HepG2 (cell line): ENCODE data around the gene ZSCAN21.

Experiments used
- CTCF ChIP-seq: sonication (generic); formaldehyde crosslinking; IDR thresholded peaks from 2 replicates; pipeline ENCODE4 v1.5.0; 2020; ENCODE audit warnings: mild to moderate bottlenecking, missing genetic modification reagents, moderate library complexity
- DNMT1 ChIP-seq: sonication (generic); formaldehyde crosslinking; IDR thresholded peaks from 2 replicates; pipeline ENCODE4 v1.5.1; 2020; ENCODE audit warnings: mild to moderate bottlenecking, missing genetic modification reagents
- KDM5A ChIP-seq: fragments of 200-600 bp; sonication (generic); IDR thresholded peaks from 2 replicates; pipeline ENCODE4 v1.7.0; 2018; ENCODE audit warnings: antibody characterized with exemption, mild to moderate bottlenecking, low read length, borderline replicate concordance
- NFAT5 ChIP-seq: sonication (generic); formaldehyde crosslinking; IDR thresholded peaks from 2 replicates; pipeline ENCODE4 v1.4.0; 2020; ENCODE audit warnings: missing genetic modification reagents
- ZNF160 ChIP-seq: sonication (generic); formaldehyde crosslinking; IDR thresholded peaks from 2 replicates; pipeline ENCODE4 v1.8.0; 2022; ENCODE audit warnings: mild to moderate bottlenecking, inconsistent platforms, missing genetic modification reagents
- TF ChIP-seq, protein P1 (sequence below): sonication (generic); formaldehyde crosslinking; IDR thresholded peaks from 2 replicates; pipeline ENCODE4 v1.4.0; 2020; ENCODE audit warnings: missing genetic modification reagents, mild to moderate bottlenecking, borderline replicate concordance

GRCh38 chr7:100021297-100021696 lies 28.3 kb upstream of the ZSCAN21 start:
- TF ChIP-seq DNMT1 (CRISPR knock-in tag) (no peak), CTCF (CRISPR knock-in tag) (no peak), KDM5A (no peak), ZNF160 (CRISPR knock-in tag) (no peak), NFAT5 (CRISPR knock-in tag) (no peak)
- TF ChIP-seq, protein P1, sequence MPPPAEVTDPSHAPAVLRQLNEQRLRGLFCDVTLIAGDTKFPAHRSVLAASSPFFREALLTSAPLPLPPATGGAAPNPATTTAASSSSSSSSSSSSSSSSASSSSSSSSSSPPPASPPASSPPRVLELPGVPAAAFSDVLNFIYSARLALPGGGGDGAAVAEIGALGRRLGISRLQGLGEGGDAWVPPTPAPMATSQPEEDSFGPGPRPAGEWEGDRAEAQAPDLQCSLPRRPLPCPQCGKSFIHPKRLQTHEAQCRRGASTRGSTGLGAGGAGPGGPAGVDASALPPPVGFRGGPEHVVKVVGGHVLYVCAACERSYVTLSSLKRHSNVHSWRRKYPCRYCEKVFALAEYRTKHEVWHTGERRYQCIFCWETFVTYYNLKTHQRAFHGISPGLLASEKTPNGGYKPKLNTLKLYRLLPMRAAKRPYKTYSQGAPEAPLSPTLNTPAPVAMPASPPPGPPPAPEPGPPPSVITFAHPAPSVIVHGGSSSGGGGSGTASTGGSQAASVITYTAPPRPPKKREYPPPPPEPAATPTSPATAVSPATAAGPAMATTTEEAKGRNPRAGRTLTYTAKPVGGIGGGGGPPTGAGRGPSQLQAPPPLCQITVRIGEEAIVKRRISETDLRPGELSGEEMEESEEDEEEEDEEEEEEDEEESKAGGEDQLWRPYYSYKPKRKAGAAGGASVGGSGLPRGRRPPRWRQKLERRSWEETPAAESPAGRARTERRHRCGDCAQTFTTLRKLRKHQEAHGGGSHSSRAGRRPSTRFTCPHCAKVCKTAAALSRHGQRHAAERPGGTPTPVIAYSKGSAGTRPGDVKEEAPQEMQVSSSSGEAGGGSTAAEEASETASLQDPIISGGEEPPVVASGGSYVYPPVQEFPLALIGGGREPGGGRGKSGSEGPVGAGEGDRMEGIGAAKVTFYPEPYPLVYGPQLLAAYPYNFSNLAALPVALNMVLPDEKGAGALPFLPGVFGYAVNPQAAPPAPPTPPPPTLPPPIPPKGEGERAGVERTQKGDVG (CRISPR knock-in tag) = no peak
